ENCODE results near the gene CDK8. TPM values are rescaled to one million over a fixed set of nuclear protein-coding genes. Genes with fewer than 3 reads are reported as not detected.

The CDK8 gene
- total and polyA plus RNA-seq, 2 experiments from 2014 or later, result 13.6 to 24.0 TPM

DNA sequence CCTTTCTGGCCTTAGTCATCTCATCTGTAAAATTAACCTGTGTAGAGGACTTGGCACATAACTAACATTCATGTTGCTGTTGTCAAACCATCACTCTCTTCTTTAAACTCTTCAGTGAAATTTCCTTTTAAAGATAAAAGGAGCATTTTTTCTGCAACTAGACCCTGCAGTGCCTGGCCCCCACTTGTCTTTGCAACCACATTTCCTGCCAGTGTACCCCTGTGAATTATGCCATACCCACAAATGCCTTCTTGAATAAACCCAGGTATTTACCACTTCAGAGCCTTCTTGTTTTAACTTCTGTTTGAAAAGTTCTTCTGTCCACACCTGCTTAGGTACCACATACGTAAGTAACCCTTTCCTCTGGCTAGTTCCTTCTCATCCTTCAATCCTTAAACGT lies 118.8 kb downstream of the CDK8 start (continued):
- TF ChIP-seq, protein P1, sequence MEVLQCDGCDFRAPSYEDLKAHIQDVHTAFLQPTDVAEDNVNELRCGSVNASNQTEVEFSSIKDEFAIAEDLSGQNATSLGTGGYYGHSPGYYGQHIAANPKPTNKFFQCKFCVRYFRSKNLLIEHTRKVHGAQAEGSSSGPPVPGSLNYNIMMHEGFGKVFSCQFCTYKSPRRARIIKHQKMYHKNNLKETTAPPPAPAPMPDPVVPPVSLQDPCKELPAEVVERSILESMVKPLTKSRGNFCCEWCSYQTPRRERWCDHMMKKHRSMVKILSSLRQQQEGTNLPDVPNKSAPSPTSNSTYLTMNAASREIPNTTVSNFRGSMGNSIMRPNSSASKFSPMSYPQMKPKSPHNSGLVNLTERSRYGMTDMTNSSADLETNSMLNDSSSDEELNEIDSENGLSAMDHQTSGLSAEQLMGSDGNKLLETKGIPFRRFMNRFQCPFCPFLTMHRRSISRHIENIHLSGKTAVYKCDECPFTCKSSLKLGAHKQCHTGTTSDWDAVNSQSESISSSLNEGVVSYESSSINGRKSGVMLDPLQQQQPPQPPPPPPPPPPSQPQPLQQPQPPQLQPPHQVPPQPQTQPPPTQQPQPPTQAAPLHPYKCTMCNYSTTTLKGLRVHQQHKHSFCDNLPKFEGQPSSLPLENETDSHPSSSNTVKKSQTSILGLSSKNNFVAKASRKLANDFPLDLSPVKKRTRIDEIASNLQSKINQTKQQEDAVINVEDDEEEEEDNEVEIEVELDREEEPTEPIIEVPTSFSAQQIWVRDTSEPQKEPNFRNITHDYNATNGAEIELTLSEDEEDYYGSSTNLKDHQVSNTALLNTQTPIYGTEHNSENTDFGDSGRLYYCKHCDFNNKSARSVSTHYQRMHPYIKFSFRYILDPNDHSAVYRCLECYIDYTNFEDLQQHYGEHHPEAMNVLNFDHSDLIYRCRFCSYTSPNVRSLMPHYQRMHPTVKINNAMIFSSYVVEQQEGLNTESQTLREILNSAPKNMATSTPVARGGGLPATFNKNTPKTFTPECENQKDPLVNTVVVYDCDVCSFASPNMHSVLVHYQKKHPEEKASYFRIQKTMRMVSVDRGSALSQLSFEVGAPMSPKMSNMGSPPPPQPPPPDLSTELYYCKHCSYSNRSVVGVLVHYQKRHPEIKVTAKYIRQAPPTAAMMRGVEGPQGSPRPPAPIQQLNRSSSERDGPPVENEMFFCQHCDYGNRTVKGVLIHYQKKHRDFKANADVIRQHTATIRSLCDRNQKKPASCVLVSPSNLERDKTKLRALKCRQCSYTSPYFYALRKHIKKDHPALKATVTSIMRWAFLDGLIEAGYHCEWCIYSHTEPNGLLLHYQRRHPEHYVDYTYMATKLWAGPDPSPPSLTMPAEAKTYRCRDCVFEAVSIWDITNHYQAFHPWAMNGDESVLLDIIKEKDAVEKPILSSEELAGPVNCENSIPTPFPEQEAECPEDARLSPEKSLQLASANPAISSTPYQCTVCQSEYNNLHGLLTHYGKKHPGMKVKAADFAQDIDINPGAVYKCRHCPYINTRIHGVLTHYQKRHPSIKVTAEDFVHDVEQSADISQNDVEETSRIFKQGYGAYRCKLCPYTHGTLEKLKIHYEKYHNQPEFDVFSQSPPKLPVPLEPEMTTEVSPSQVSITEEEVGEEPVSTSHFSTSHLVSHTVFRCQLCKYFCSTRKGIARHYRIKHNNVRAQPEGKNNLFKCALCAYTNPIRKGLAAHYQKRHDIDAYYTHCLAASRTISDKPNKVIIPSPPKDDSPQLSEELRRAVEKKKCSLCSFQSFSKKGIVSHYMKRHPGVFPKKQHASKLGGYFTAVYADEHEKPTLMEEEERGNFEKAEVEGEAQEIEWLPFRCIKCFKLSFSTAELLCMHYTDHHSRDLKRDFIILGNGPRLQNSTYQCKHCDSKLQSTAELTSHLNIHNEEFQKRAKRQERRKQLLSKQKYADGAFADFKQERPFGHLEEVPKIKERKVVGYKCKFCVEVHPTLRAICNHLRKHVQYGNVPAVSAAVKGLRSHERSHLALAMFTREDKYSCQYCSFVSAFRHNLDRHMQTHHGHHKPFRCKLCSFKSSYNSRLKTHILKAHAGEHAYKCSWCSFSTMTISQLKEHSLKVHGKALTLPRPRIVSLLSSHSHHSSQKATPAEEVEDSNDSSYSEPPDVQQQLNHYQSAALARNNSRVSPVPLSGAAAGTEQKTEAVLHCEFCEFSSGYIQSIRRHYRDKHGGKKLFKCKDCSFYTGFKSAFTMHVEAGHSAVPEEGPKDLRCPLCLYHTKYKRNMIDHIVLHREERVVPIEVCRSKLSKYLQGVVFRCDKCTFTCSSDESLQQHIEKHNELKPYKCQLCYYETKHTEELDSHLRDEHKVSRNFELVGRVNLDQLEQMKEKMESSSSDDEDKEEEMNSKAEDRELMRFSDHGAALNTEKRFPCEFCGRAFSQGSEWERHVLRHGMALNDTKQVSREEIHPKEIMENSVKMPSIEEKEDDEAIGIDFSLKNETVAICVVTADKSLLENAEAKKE (CRISPR knock-in tag; IDR thresholded peaks at IDR 0.05), result no peak
- no peak for TF ChIP-seq ZNF331 (CRISPR knock-in tag; IDR thresholded peaks at IDR 0.05; ENCODE audit: low read depth)
- TF ChIP-seq, protein P2, sequence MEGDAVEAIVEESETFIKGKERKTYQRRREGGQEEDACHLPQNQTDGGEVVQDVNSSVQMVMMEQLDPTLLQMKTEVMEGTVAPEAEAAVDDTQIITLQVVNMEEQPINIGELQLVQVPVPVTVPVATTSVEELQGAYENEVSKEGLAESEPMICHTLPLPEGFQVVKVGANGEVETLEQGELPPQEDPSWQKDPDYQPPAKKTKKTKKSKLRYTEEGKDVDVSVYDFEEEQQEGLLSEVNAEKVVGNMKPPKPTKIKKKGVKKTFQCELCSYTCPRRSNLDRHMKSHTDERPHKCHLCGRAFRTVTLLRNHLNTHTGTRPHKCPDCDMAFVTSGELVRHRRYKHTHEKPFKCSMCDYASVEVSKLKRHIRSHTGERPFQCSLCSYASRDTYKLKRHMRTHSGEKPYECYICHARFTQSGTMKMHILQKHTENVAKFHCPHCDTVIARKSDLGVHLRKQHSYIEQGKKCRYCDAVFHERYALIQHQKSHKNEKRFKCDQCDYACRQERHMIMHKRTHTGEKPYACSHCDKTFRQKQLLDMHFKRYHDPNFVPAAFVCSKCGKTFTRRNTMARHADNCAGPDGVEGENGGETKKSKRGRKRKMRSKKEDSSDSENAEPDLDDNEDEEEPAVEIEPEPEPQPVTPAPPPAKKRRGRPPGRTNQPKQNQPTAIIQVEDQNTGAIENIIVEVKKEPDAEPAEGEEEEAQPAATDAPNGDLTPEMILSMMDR (conservative IDR thresholded peaks at IDR 0.05; ENCODE audit: low read depth in 2 of 2), result no peak
- no peak for TF ChIP-seq CREB1 (CRISPR knock-in tag; IDR thresholded peaks at IDR 0.05; ENCODE audit: low read depth)
- no peak for TF ChIP-seq JUNB (IDR thresholded peaks at IDR 0.05; ENCODE audit: unreplicated experiment)

DNA sequence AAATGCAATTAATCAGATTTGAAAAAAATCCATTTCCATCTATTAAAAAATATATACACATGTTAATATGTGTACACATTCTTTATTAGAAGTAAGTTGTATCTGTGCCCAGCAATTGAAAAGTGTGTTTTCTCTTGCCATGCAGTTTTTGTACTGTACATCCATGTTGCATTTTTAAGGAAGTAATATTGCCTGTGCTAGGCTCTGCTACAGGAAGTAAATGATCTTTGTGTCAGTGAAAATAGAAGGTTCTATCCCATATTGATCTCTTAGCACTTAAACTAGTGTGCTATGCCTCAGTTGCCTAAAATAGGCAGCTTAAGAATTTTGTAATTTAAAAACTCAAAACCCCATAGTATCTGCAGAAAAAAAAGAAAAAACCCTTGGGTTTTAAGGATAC lies 122.5 kb downstream of the CDK8 start:
- no peak for ATAC-seq
- no peaks in the 10 kb centered on the region; the same call in 1 of the 2 replicates for H3K4me1 ChIP-seq (ENCODE audit: insufficient read depth)
- H3K36me3 Mint-ChIP-seq (ENCODE audit: low read depth), result no peaks in the 10 kb centered on the region
- H3K9me3 Mint-ChIP-seq, result no peaks in the 10 kb centered on the region
- H3K79me2 ChIP-seq (replicated peaks; ENCODE audit: insufficient read depth), result no peaks in the 10 kb centered on the region
- no peaks in the 10 kb centered on the region for H3K36me3 ChIP-seq (ENCODE audit: insufficient read depth)
- no peak overlapping the region for H3K4me3 Mint-ChIP-seq
- no peaks in the 10 kb centered on the region for H4K20me1 ChIP-seq (replicated peaks; ENCODE audit: insufficient read depth)
- H3K4me3 ChIP-seq, result no peak overlapping the region
- H3K9me2 ChIP-seq (ENCODE audit: insufficient read depth), result no peaks in the 10 kb centered on the region
- no peaks in the 10 kb centered on the region for H3K27me3 ChIP-seq (ENCODE audit: insufficient read depth)
- DNase-seq (ENCODE audit: low spot score), result no peak
- H3K27ac ChIP-seq (ENCODE audit: low read depth), result no peak overlapping the region
- TF ChIP-seq EZH2phosphoT487 (IDR thresholded peaks at IDR 0.05; ENCODE audit: unreplicated experiment) (no peak), ZNF331 (CRISPR knock-in tag; IDR thresholded peaks at IDR 0.05; ENCODE audit: low read depth) (no peak), ZNF114 (CRISPR knock-in tag; IDR thresholded peaks at IDR 0.05) (no peak)
- TF ChIP-seq, protein P3, sequence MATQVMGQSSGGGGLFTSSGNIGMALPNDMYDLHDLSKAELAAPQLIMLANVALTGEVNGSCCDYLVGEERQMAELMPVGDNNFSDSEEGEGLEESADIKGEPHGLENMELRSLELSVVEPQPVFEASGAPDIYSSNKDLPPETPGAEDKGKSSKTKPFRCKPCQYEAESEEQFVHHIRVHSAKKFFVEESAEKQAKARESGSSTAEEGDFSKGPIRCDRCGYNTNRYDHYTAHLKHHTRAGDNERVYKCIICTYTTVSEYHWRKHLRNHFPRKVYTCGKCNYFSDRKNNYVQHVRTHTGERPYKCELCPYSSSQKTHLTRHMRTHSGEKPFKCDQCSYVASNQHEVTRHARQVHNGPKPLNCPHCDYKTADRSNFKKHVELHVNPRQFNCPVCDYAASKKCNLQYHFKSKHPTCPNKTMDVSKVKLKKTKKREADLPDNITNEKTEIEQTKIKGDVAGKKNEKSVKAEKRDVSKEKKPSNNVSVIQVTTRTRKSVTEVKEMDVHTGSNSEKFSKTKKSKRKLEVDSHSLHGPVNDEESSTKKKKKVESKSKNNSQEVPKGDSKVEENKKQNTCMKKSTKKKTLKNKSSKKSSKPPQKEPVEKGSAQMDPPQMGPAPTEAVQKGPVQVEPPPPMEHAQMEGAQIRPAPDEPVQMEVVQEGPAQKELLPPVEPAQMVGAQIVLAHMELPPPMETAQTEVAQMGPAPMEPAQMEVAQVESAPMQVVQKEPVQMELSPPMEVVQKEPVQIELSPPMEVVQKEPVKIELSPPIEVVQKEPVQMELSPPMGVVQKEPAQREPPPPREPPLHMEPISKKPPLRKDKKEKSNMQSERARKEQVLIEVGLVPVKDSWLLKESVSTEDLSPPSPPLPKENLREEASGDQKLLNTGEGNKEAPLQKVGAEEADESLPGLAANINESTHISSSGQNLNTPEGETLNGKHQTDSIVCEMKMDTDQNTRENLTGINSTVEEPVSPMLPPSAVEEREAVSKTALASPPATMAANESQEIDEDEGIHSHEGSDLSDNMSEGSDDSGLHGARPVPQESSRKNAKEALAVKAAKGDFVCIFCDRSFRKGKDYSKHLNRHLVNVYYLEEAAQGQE (IDR thresholded peaks at IDR 0.05; ENCODE audit: unreplicated experiment), result no peak
- H3K4me1 Mint-ChIP-seq, result peaks cover 18% of the 10 kb centered on the region; the same call in 2 of the 3 replicates
- no peak overlapping the region for H3K4me2 ChIP-seq
- peaks cover 3% of the 10 kb centered on the region for H3K27me3 Mint-ChIP-seq (ENCODE audit: insufficient read depth, low read depth, poor library complexity)
- H3K27ac Mint-ChIP-seq, result no peak overlapping the region
- no peaks in the 10 kb centered on the region for H3F3A ChIP-seq (replicated peaks; ENCODE audit: low read depth)
- no peak overlapping the region for H2AFZ ChIP-seq

Measured in GM23338 (cell line).